Heart left ventricle (tissue), 13 donors: ENCODE results near the gene ABCB10.

Experiments
- CTCF ChIP-seq, 12 donors: fragments of 200-600 bp; sonication (generic) in 4 of 12; IDR thresholded peaks; one replicate each; pipeline versions ENCODE4 v1.5.0 to v1.8.0; 2018 to 2022; ENCODE audit warnings: antibody characterized with exemption in 12 of 12, mild to moderate bottlenecking in 5 of 12
- POLR2A ChIP-seq, 2 donors: fragments of 450-650 bp; IDR thresholded peaks; one replicate each; pipeline ENCODE4 v1.6.1; 2017; ENCODE audit warnings: antibody characterized with exemption in 2 of 2, mild to moderate bottlenecking in 2 of 2, moderate library complexity in 2 of 2
- donor health status: ischemic (EF 13 %, LVEDD 7.1; RV severe dilation, severe dysfunction).
- donor health status: DM: no; HTN: yes; CAD: no.
- donor health status: DM: no; HTN: no; CAD: no.
- donor health status: ischemic (EF 25% LVEDD 6.9; RV normal size, moderate dysfunction).
- donor health status: ischemic (EF 25% LVEDD 5.7; RV mildly dilated, moderate dysfunction).
- donor health status: ischemic (EF 35%, LVEDD 5.7; RV mildly dilated, moderate dysfunction).
- donor health status: nonischemic (EF 11% LVEDD 7.7; RV severe dilation, severe dysfunction).
- donor health status: DM: yes; HTN: yes; CAD: no.
- donor health status: PGD.
- donor health status: ischemic (EF 29% LVEDD 5.4; RV normal size, mild dysfunction).
- donor health status: nonischemic (EF 23%, LVEDD 6.1; RV moderate dilation, normal function).

- TF ChIP-seq CTCF (IDR thresholded peaks at IDR 0.05) (no peak), POLR2A (IDR thresholded peaks at IDR 0.05) (no peak)
Observed at GRCh38 chr1:229538945-229539344, 19.6 kb downstream of the ABCB10 start.
